ENCODE measurements around the gene COL4A2.
A peak's percentile ranks its signal among the peaks of the same experiment; 100 is the strongest.

Gene COL4A2

DNA sequence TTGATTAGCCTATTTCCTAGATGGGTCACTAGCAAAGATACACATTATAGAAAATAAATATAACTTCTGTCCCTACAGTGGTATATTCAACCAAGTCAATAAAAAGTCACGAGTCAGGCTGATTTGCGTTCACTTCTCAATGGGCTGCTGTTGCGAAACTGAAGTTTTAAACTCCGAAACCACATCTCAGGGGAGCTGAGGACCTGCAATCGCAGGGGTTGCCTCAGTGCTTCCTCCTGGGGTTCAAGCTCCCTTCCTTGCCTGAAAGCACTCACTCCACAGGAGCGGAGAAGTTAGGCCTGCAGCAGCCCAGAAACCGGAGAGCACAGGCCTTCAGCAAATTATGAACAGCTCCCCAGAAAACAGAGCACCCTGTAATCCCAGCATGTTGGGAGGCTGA, 214.9 kb downstream of the COL4A2 start:
- Histone ChIP-seq H3K4me1 (ENCODE audit: insufficient read depth, low read length, poor library complexity, severe bottlenecking) (peaks cover 50% of the 10 kb centered on the region), H3F3A (ENCODE audit: low read depth) (no peaks in the 10 kb centered on the region), H3K4me2 (ENCODE audit: low read depth, low read length, poor library complexity, severe bottlenecking) (no peak overlapping the region), H3K27me3 (ENCODE audit: insufficient read depth, low read length, poor library complexity, severe bottlenecking) (no peaks in the 10 kb centered on the region), H3K36me3 (ENCODE audit: insufficient read depth, low read length) (peaks cover 39% of the 10 kb centered on the region; the same call in 1 of the 2 replicates), H3K9ac (ENCODE audit: low read depth, low read length, poor library complexity, severe bottlenecking) (no peak overlapping the region), H3K9me3 (ENCODE audit: insufficient read depth, low read depth, low read length) (no peaks in the 10 kb centered on the region), H3K4me3 (ENCODE audit: low read length, poor library complexity, severe bottlenecking) (no peak overlapping the region), H3K79me2 (ENCODE audit: insufficient read depth, low read length) (peaks cover 43% of the 10 kb centered on the region), H3K9me2 (replicated peaks; ENCODE audit: low read depth, low read length) (no peaks in the 10 kb centered on the region), H2AFZ (ENCODE audit: low read length) (no peak overlapping the region), H4K20me1 (ENCODE audit: insufficient read depth, low read length, poor library complexity, severe bottlenecking) (no peaks in the 10 kb centered on the region)
- TF ChIP-seq EZH2phosphoT487 (IDR thresholded peaks at IDR 0.05; ENCODE audit: borderline replicate concordance), result no peak
- TF ChIP-seq, protein P1, sequence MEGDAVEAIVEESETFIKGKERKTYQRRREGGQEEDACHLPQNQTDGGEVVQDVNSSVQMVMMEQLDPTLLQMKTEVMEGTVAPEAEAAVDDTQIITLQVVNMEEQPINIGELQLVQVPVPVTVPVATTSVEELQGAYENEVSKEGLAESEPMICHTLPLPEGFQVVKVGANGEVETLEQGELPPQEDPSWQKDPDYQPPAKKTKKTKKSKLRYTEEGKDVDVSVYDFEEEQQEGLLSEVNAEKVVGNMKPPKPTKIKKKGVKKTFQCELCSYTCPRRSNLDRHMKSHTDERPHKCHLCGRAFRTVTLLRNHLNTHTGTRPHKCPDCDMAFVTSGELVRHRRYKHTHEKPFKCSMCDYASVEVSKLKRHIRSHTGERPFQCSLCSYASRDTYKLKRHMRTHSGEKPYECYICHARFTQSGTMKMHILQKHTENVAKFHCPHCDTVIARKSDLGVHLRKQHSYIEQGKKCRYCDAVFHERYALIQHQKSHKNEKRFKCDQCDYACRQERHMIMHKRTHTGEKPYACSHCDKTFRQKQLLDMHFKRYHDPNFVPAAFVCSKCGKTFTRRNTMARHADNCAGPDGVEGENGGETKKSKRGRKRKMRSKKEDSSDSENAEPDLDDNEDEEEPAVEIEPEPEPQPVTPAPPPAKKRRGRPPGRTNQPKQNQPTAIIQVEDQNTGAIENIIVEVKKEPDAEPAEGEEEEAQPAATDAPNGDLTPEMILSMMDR (conservative IDR thresholded peaks at IDR 0.05; ENCODE audit: low read length), result no peak

DNA sequence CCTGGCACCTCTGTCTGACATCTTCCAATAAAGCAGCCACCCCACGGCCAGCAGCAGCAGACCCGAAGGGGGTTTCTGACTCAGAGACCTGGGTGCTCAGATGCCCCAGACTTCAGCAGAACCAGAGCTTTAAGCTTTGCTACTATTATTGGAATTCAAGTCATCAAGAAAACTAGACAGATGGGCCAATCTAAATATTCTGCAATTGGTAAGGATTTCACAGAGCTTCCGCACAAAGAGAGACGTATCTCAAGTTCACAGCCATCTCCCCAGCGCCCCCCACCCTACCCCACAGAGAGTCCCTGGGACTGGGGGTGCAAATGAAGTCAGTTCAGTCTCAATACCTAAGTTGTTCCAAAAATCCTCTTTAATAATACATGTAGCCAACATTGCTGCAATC, 215.6 kb downstream of the COL4A2 start:
- TF ChIP-seq, protein P1 (conservative IDR thresholded peaks at IDR 0.05; ENCODE audit: low read length), result no peak
- TF ChIP-seq EZH2phosphoT487 (IDR thresholded peaks at IDR 0.05; ENCODE audit: borderline replicate concordance), result no peak
- no peaks in the 10 kb centered on the region for H3K27me3 ChIP-seq (ENCODE audit: insufficient read depth, low read length, poor library complexity, severe bottlenecking)
- no peak overlapping the region for H2AFZ ChIP-seq (ENCODE audit: low read length)
- no peaks in the 10 kb centered on the region for H3F3A ChIP-seq (ENCODE audit: low read depth)
- H3K9me2 ChIP-seq (replicated peaks; ENCODE audit: low read depth, low read length), result no peaks in the 10 kb centered on the region
- peaks cover 52% of the 10 kb centered on the region for H3K4me1 ChIP-seq (ENCODE audit: insufficient read depth, low read length, poor library complexity, severe bottlenecking)
- peaks cover 49% of the 10 kb centered on the region for H3K79me2 ChIP-seq (ENCODE audit: insufficient read depth, low read length)
- no peak overlapping the region for H3K4me3 ChIP-seq (ENCODE audit: low read length, poor library complexity, severe bottlenecking)
- H4K20me1 ChIP-seq (ENCODE audit: insufficient read depth, low read length, poor library complexity, severe bottlenecking), result no peaks in the 10 kb centered on the region
- H3K9me3 ChIP-seq (ENCODE audit: insufficient read depth, low read depth, low read length), result no peaks in the 10 kb centered on the region
- H3K4me2 ChIP-seq (ENCODE audit: low read depth, low read length, poor library complexity, severe bottlenecking), result peak overlapping the region; percentile 79
- peaks cover 39% of the 10 kb centered on the region; the same call in 1 of the 2 replicates for H3K36me3 ChIP-seq (ENCODE audit: insufficient read depth, low read length)
- peak overlapping the region; percentile 69 for H3K9ac ChIP-seq (ENCODE audit: low read depth, low read length, poor library complexity, severe bottlenecking)

DNA sequence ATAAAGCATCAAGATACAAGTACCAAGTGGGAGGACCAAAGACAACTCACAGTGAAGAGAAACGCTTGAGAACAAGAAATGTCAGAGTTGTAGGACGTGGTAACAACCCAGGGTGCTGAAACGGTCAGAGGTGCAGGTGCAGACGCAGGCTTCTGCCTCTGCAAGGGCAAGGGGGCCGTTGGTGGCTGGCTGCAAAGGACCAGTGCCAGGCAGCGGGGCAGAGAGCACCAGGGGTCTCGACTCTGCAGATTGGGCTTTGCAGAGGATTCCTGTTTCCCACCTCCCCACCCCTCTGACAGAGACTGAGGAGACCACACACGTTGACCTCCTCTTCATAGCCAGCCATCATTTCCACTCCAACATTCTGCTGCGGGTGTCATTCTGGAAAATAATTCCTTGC, 216.1 kb downstream of the COL4A2 start:
- Histone ChIP-seq H3K4me2 (ENCODE audit: low read depth, low read length, poor library complexity, severe bottlenecking) (peak overlapping the region; percentile 79), H3K27me3 (ENCODE audit: insufficient read depth, low read length, poor library complexity, severe bottlenecking) (no peaks in the 10 kb centered on the region), H3K9me3 (ENCODE audit: insufficient read depth, low read depth, low read length) (no peaks in the 10 kb centered on the region), H2AFZ (ENCODE audit: low read length) (no peak overlapping the region), H4K20me1 (ENCODE audit: insufficient read depth, low read length, poor library complexity, severe bottlenecking) (no peaks in the 10 kb centered on the region), H3F3A (ENCODE audit: low read depth) (no peaks in the 10 kb centered on the region), H3K4me3 (ENCODE audit: low read length, poor library complexity, severe bottlenecking) (peak overlapping the region; percentile 67), H3K9ac (ENCODE audit: low read depth, low read length, poor library complexity, severe bottlenecking) (peak overlapping the region; percentile 69), H3K79me2 (ENCODE audit: insufficient read depth, low read length) (peaks cover 49% of the 10 kb centered on the region), H3K36me3 (ENCODE audit: insufficient read depth, low read length) (peaks cover 39% of the 10 kb centered on the region; the same call in 1 of the 2 replicates), H3K4me1 (ENCODE audit: insufficient read depth, low read length, poor library complexity, severe bottlenecking) (peaks cover 52% of the 10 kb centered on the region), H3K9me2 (replicated peaks; ENCODE audit: low read depth, low read length) (no peaks in the 10 kb centered on the region)
- TF ChIP-seq EZH2phosphoT487 (IDR thresholded peaks at IDR 0.05; ENCODE audit: borderline replicate concordance), result no peak
- TF ChIP-seq, protein P1 (conservative IDR thresholded peaks at IDR 0.05; ENCODE audit: low read length), result no peak
